ENCODE results near the gene MRPL52.

The MRPL52 gene

GRCh38 chr14:22882064-22882463 is 52.4 kb downstream of the MRPL52 start:
- H3K4me3 ChIP-seq (ENCODE audit: low read length): no peak overlapping the region
- no peak for DNase-seq (ENCODE audit: low read depth)
- TF ChIP-seq CTCF (conservative IDR thresholded peaks at IDR 0.05; ENCODE audit: low read depth, low read length): no peak

- H3K4me3 ChIP-seq (ENCODE audit: low read length): no peak overlapping the region
- no peak for TF ChIP-seq CTCF (conservative IDR thresholded peaks at IDR 0.05; ENCODE audit: low read depth, low read length)
- peak; percentile 20 for DNase-seq (ENCODE audit: low read depth)
These were observed 53.0 kb downstream of the MRPL52 start for GRCh38 chr14:22882529-22883172.

GRCh38 chr14:22883173-22883976 is 53.7 kb downstream of the MRPL52 start, which contains the start of gene REM2:
Gene REM2, plus strand, starts transcription at chr14:22883222. Its CDS starts 66 bp downstream, at chr14:22883288.
- no peak for TF ChIP-seq CTCF (conservative IDR thresholded peaks at IDR 0.05; ENCODE audit: low read depth, low read length)
- no peak for DNase-seq (ENCODE audit: low read depth)
- peak within 1 kb of the TSS; percentile 17 for H3K4me3 ChIP-seq (ENCODE audit: low read length)

GRCh38 chr14:22884076-22884737 is 54.5 kb downstream of the MRPL52 start:
- H3K4me3 ChIP-seq (ENCODE audit: low read length): no peak overlapping the region
- no peak for TF ChIP-seq CTCF (conservative IDR thresholded peaks at IDR 0.05; ENCODE audit: low read depth, low read length)
- no peak for DNase-seq (ENCODE audit: low read depth)

All from retinal pigment epithelial cell (primary cell).